HEK293T (cell line): Measurements from ENCODE around the gene GPR149.

Source experiments
- CTCF ChIA-PET: fragments of 350-600 bp; formaldehyde crosslinking; extraction: SDS; loops from one replicate; lab custom pipeline; 2021; ENCODE audit warnings: antibody characterized with exemption, inconsistent platforms; lab: Yijun Ruan, JAX
- POLR2A ChIA-PET: fragments of 350-600 bp; formaldehyde crosslinking; extraction: SDS; loops from one replicate; lab custom pipeline; 2020; ENCODE audit warnings: antibody characterized with exemption, inconsistent platforms; lab: Yijun Ruan, JAX
- DNase-seq: peaks from one replicate; pipeline ENCODE4 v3.0.0; 2012; ENCODE audit warnings: mixed read lengths; ENCODE audit errors: extremely low spot score
- ARNT ChIP-seq: fragments of 450-650 bp; IDR thresholded peaks from 2 replicates; pipeline ENCODE4 v1.6.1; 2017; ENCODE audit warnings: mild to moderate bottlenecking
- BHLHE40 ChIP-seq: fragments of 450-650 bp; IDR thresholded peaks from 2 replicates; pipeline ENCODE4 v1.6.1; 2016; ENCODE audit warnings: mild to moderate bottlenecking, moderate library complexity, borderline replicate concordance
- CTBP1 ChIP-seq: fragments of 450-650 bp; IDR thresholded peaks from 2 replicates; pipeline ENCODE4 v1.6.1; 2016; ENCODE audit warnings: borderline replicate concordance
- ELF4 ChIP-seq: fragments of 450-650 bp; IDR thresholded peaks from 2 replicates; pipeline ENCODE4 v1.6.1; 2017; ENCODE audit warnings: antibody characterized with exemption
- FOXA1 ChIP-seq: fragments of 450-650 bp; IDR thresholded peaks from 2 replicates; pipeline ENCODE4 v1.6.1; 2016; ENCODE audit warnings: mild to moderate bottlenecking
- FOXK2 ChIP-seq: fragments of 450-650 bp; IDR thresholded peaks from 2 replicates; pipeline ENCODE4 v1.6.1; 2016; ENCODE audit warnings: mild to moderate bottlenecking
- FOXM1 ChIP-seq: fragments of 450-650 bp; IDR thresholded peaks from 2 replicates; pipeline ENCODE4 v1.6.1; 2017; ENCODE audit warnings: mild to moderate bottlenecking, borderline replicate concordance
- HDGF ChIP-seq: fragments of 450-650 bp; IDR thresholded peaks from 2 replicates; pipeline ENCODE4 v1.6.1; 2017; ENCODE audit warnings: antibody characterized with exemption, borderline replicate concordance
- L3MBTL2 ChIP-seq: fragments of 450-650 bp; conservative IDR thresholded peaks from 2 replicates; pipeline ENCODE4 v1.6.1; 2016; ENCODE audit warnings: mild to moderate bottlenecking
- LEF1 ChIP-seq: fragments of 450-650 bp; IDR thresholded peaks from 2 replicates; pipeline ENCODE4 v1.6.1; 2017; ENCODE audit warnings: mild to moderate bottlenecking, borderline replicate concordance
- NFRKB ChIP-seq: fragments of 450-650 bp; IDR thresholded peaks from 2 replicates; pipeline ENCODE4 v1.6.1; 2016; ENCODE audit warnings: mild to moderate bottlenecking, moderate library complexity
- PKNOX1 ChIP-seq: fragments of 450-650 bp; IDR thresholded peaks from 2 replicates; pipeline ENCODE4 v1.6.1; 2016
- SP1 ChIP-seq: fragments of 450-650 bp; IDR thresholded peaks from 2 replicates; pipeline ENCODE4 v1.6.1; 2017
- SUZ12 ChIP-seq: fragments of 450-650 bp; IDR thresholded peaks from 2 replicates; pipeline ENCODE4 v1.6.1; 2016; ENCODE audit warnings: mild to moderate bottlenecking
- TARDBP ChIP-seq: fragments of 450-650 bp; IDR thresholded peaks from 2 replicates; pipeline ENCODE4 v1.6.1; 2016
- ZNF384 ChIP-seq: fragments of 450-650 bp; IDR thresholded peaks from 2 replicates; pipeline ENCODE4 v1.6.1; 2016

GPR149 gene

GRCh38 chr3:154349223-154349622 lies 80.8 kb downstream of the GPR149 start:
- no peak for TF ChIP-seq ARNT
- TF ChIP-seq ZNF384 = no peak
- no peak for TF ChIP-seq BHLHE40
- TF ChIP-seq HDGF = no peak
- no peak for TF ChIP-seq FOXM1
- TF ChIP-seq TARDBP = no peak
- TF ChIP-seq L3MBTL2 = no peak
- no peak for DNase-seq
- CTCF ChIA-PET = no interaction called here
- POLR2A ChIA-PET = no interaction called here

- no peak for DNase-seq
- TF ChIP-seq FOXK2 (no peak), CTBP1 (no peak), ZNF384 (no peak), SUZ12 (no peak), FOXM1 (no peak), NFRKB (no peak), L3MBTL2 (no peak), ARNT (no peak), TARDBP (no peak), BHLHE40 (no peak), SP1 (no peak), LEF1 (no peak), PKNOX1 (no peak), HDGF (no peak), ELF4 (no peak), FOXA1 (no peak)
- POLR2A ChIA-PET = no interaction called here
- CTCF ChIA-PET = no interaction called here
Observed at GRCh38 chr3:154345422-154346122, 84.4 kb downstream of the GPR149 start.

GRCh38 chr3:154338570-154338969 lies 91.4 kb downstream of the GPR149 start:
- CTCF ChIA-PET = no interaction called here
- no peak for DNase-seq
- no peak for TF ChIP-seq ZNF384
- TF ChIP-seq ELF4 = no peak
- no peak for TF ChIP-seq FOXK2
- no peak for TF ChIP-seq LEF1
- TF ChIP-seq NFRKB = no peak
- TF ChIP-seq SP1 = no peak
- TF ChIP-seq TARDBP = no peak
- no peak for TF ChIP-seq L3MBTL2
- no peak for TF ChIP-seq FOXM1
- no peak for TF ChIP-seq HDGF
- TF ChIP-seq SUZ12 = no peak
- TF ChIP-seq CTBP1 = no peak
- no peak for TF ChIP-seq ARNT
- TF ChIP-seq PKNOX1 = no peak
- no peak for TF ChIP-seq FOXA1
- no peak for TF ChIP-seq BHLHE40
- POLR2A ChIA-PET = no interaction called here

DNA sequence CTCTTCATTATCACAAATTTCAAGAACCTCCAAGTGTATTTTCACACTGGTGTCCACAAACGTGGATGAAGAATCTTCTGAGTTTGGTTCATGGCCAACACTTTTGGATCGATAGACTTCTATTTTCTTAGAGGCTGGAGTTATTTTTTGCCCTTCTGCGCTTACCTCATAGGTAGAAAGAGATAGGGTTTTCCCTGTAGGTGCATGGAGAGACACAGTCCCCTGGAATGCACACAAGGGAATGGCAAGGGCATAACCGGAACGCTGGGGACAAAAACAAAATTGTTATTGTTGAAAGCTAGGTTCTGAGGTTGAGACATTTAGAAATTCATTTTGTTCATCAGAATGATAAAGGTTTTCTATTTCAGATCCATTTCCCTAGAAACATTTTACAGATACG lies 92.0 kb downstream of the GPR149 start:
- ChIA-PET CTCF (no interaction called here), POLR2A (no interaction called here)
- TF ChIP-seq PKNOX1 = no peak
- TF ChIP-seq LEF1 = no peak
- TF ChIP-seq L3MBTL2 = no peak
- TF ChIP-seq FOXK2 = no peak
- TF ChIP-seq ARNT = no peak
- no peak for TF ChIP-seq ZNF384
- no peak for DNase-seq

GRCh38 chr3:154334973-154335420 lies 95.0 kb downstream of the GPR149 start:
- ChIA-PET POLR2A (no interaction called here), CTCF (no interaction called here)
- no peak for TF ChIP-seq TARDBP
- TF ChIP-seq BHLHE40 = no peak
- no peak for TF ChIP-seq ZNF384
- peak; percentile 71 for TF ChIP-seq PKNOX1
- no peak for TF ChIP-seq FOXM1
- no peak for TF ChIP-seq SP1
- peak; percentile 11 for DNase-seq

- ChIA-PET CTCF (no interaction called here), POLR2A (no interaction called here)
- DNase-seq = no peak
Observed at GRCh38 chr3:154327871-154328270, 102.1 kb downstream of the GPR149 start.

More at GRCh38 chr3:154327871-154328270, 102.1 kb downstream of the GPR149 start:
- TF ChIP-seq ARNT (no peak), FOXM1 (no peak), FOXK2 (no peak), SUZ12 (no peak), ELF4 (no peak), SP1 (no peak), HDGF (no peak), NFRKB (no peak), L3MBTL2 (no peak), BHLHE40 (no peak), ZNF384 (no peak), LEF1 (no peak), FOXA1 (no peak), TARDBP (no peak), PKNOX1 (no peak)
